Nucleus accumbens (tissue), 56 donors: ENCODE results near the gene RCOR1.

Experiments
- DNase-seq, 56 donors: peaks; one replicate each; lab custom pipeline; 2025; lab: John Stamatoyannopoulos, UW

RCOR1 gene

DNA sequence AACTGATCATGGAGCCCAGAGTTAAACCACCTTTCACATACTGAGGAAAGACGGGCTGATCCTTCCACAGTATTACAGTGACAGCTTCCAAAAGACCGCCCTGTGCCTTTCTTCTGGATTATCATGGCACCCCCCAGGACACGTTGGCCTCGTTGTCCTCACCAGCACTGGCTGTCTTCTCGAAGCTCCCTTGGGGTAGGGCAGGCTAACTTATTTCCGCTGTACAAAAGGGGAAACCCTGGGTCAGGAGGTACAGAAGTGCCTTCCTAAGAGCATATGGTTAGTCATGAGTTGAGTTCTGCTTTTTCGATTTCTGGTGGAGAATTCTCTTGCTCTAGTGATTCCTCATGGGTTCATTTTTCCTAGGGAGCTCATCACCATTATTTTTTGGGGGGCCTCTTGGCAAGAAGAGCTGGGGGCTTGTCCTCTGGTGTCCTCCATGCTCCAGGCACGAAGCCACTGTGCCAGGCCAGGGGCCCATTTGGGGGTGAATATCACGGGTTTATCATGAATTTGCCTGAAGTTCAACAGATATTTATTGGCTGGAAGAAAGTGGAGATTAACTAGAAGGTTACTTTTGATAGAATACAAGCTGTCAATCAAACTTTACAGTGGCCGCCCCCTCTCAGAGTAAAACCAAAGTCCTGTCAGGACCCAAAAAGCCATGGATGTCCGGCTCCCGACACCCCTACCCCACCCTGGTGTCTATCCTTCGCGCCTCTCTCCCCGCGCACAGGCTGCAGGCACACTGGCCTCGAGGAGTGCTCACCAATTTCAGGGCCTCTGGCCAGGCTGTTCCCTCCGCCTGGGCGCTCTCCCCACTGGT, 176.0 kb downstream of the RCOR1 start:
- DNase-seq: no peak

DNA sequence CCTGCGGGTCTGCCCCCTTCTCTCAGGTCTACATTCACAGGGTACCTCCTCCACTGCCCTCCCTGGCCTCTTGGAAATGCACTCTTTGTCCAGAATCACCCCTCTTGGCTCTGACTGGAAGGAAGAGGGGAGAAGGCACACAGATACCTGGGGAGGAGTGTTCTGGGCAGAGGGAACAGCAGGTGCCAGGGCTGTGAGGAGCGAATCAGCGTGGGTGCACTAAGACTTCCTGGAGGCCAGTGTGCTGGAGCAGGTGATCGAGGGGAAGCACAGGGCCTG, 176.5 kb downstream of the RCOR1 start:
- no peak for DNase-seq

DNA sequence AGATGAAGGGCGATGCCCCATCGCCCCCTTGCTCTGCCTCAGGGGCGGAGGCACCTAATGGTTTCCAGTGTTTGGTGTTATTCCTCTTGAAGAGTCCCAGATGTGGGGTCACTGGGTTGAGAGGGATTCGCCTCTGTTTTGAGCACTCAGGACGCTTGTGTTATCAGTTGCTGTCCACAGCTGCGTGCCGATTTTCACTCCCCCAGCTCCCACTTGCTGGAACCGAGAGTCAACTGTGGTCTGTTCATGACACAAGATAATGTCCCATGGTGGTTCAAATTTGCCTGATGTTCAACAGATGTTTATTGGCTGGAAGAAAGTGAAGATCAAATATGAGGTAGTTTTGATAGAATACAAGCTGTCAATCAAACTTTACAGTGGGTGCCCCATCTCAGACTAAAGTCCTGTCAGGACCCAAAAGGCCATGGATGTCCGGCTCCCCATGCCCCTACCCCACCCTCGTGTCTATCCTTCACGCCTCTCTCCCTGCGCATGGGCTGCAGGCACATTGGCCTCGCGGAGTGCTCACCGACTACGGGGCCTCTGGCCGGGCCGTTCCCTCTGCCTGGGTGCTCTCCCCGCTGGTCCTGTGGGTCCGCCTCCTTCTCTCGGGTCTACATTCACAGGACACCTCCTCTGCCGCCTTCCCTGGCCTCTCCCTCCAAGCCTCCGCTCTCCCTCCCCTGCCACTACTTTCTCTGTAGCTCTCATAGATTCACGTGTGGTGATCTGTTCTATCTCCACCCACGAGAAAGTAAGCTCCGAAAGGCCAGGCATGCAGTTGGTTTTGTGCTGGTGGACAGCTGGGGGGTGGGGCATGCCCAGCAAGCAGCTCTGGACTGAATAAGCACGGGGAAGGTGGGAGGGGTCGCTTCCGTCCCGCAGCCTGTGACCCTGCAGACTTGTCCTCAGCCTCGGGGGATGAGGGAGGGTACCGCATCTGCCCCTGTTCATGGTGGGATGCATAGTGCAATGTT, 178.0 kb downstream of the RCOR1 start:
- no peak for DNase-seq

DNA sequence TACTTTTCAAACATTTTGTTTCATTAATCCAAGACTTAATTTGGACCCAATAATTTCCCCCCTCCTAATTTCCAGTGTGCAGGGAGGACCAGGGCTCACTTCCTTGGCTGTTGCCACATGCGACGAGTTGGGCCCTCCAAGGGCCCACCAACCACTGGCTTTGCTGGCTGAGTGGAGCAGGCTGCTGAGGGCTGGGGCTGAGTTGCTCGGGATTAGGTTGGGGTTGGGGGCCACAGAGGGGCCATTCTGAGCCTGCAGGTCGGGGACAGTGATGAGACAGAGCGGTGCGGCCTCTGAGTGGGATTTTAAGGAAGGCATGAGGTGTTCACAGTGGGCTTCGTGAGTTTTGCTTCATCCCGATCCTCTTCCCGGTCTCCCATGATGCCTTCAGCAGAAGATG, 178.7 kb downstream of the RCOR1 start:
- DNase-seq: no peak

DNA sequence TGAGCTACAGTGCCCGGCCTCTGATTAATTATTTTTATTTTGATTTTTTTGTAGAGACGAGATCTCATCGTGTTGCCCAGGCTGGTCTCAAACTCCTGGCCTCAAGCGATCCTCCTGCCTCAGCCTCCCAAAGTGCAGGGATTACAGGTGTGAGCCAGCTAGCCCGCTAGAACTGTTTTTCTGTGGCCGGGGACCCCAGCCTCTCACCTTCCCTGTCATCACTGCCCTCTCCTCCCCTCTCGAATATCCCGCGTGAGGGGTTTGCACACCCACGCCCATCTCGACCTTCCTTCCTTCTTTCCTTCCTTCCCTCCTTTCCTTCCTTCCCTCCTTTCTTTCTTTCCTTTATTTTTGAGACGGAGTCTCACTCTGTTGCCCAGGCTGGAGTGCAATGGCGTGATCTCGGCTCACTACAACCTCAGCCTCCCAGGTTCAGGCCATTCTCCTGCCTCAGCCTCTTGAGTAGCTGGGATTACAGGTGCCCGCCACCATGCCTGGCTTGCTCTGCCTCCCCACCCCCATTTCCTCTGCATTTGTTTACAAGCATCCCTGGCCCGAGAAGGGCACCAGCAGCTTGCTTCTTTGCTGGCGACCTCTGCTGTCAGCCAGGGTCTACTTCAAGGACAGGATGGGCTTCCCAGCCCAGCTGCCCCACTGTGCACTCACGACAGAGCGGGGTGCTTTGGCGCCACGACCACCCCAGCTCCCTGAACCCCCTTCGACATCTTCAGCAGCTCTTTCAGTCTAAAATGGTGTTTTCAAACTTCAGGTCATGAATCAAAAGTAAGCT, 180.5 kb downstream of the RCOR1 start:
- no peak for DNase-seq

DNA sequence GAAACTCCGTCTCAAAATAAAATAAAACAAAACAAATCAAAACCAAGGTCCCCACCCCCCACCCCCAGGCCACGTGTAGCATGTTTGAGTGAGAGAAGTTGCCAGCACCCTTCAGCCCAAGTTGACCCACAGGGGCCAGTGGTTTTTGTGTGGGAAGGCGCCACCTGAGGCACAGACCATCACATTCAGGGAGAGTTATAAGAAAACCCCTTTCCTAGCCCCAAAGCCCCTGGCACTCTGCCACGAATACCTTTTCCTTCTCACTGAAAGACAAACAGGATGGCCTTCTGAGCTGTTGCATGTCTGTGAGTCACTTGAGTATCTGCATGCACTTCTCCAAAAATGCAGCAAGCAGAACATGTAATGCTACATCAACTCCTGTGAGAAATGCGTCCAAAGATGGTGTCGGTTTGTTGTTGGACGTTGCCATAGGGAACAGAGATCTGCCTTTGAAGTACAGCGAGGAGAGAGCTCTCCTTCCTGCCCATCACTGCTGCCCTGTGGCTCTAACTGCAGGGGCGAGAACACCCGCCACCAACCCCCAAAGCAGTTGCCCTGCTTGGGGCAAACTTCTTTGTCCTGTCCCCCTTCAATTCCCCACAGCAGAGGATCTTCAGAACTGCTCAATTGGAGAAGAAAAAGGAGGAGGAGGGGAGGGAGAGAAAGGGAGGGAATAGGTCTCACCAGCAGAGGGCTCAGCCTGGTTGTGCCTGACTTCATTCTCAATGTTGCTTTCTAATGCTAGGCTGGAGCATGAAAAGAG, 182.1 kb downstream of the RCOR1 start:
- peak in 41 of 56 donors; percentile 18 to 78 (median 40) for DNase-seq

DNA sequence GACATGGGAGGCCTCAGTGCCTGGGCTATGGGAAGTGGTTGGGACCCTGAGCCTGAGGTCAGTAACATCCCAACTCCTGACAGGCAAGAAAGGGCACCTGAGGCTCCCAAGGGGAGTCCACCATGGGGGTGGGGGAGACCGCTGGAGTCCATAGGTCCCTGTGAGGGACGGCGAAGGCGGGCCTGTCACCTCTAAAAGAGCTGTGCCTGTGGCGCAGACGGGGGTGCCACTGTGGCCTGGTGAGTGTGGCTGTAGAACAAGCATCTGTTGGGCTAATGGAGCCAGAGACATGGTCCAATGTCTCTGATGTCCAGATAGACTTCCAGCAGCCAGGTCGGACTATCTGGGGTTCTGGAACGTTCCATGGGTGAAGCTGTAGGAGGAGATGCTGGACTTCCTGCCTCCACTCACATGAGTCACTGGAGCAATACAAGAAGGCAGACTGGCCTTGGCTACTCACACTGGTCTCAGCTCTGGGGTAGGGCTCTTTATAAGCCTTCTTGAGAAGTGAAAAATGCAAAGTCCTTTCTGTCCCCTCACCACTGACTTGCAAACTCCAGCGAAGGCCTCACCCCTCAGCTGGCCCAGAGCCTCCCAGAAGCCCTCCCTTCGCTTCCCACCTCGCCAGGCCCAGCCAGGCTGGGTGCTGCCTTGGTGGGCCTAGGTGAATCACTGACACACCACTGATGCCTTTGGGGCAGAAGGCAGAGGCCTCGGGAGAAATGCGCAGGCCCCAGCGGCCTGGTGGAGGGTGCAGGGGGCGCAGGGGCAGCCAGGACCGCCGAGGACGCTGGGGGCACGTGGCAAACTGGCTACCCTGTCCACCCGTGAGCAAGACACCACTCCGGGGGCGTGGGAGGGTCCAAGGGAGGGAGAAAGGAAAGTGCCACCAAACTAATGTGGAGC, 183.7 kb downstream of the RCOR1 start:
- DNase-seq: peak in 3 of 56 donors; percentile 26 to 44 (median 41)

DNA sequence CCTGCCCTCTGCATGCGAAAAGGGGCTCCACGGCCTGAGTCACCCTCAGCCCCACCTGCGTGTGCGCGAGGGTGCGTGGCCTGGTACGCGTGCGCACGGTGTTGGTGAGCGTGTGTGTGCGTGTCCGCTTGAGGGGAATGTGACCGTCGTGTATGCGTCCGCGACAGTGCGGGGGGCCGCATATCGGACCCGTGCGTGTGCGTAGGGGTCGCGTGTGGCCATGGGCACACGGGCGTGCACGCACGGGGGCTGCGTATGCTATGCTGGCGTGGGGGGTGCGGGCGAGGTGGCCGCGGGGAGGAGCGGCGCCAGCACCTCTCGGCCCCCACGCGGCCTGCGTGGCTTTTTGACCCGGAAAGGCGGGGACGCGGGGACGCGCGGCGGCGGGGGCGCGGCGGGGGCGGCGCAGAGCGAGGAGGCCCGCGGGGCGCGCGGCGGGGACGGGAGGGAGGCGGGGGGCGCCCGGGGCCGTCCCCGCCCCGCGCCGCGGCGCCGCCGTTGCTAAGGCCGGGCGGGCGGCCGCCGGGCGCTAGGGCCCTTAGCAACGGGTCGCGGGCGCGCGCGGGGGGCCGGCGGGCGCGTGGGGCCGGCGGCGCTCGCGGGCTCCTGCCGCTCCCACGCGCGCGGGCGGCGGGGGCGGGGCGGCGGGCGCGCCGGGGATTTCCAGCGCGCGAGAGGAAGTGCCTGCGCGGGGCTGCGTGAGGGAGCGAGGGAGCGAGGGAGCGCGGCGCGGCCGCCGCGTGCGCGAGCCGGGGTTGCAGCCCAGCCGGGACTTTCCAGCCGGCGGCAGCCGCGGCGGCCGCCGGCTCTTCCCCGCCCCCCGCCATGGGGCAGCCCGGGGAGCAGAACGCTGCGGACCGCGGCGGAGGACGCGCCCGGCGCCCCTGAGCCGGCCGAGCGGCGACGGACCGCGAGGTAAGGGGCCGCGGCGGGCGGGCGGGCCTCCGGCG, 184.6 kb downstream of the RCOR1 start, which contains the start of gene TRAF3:
TSS of gene TRAF3 (plus strand) at position 689 of the 950 bp plus-strand sequence. CDS start 92,753 bp downstream, outside the sequence.
- DNase-seq: peak in 37 of 56 donors; percentile 12 to 82 (median 47)

DNA sequence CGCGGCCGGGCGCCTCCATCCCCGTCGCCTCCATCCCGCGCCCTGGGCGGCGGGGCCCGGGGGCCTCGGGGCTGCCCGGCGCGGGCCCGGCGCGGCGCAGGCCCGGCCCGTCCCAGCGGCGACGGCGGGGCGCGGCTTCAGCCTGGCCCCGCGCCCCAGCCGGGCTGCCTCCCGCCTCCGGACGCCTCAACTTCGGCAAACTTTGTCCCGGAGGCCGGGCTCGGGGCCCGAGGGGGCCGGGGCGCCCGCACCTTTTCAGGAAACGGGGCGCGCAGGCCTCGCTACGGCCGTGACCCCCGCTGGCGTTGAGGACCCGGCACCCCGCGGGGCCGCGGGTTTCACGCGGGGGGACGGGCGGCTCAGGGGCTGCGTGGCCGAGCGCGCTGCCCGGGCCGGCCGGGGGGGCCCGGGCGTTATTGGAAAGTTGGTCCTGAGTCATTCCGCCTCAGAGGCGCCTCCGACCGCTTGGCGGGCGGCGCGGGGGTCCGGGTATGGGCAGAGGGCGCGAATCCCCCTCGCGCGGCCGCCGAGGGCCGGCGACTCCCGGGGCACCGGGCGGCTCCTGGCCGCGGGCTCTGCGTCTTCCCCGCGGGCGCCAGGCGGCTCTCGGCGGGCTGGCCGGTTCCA, 185.4 kb downstream of the RCOR1 start:
- peak in 2 of 56 donors; percentile 27 to 49 for DNase-seq

DNA sequence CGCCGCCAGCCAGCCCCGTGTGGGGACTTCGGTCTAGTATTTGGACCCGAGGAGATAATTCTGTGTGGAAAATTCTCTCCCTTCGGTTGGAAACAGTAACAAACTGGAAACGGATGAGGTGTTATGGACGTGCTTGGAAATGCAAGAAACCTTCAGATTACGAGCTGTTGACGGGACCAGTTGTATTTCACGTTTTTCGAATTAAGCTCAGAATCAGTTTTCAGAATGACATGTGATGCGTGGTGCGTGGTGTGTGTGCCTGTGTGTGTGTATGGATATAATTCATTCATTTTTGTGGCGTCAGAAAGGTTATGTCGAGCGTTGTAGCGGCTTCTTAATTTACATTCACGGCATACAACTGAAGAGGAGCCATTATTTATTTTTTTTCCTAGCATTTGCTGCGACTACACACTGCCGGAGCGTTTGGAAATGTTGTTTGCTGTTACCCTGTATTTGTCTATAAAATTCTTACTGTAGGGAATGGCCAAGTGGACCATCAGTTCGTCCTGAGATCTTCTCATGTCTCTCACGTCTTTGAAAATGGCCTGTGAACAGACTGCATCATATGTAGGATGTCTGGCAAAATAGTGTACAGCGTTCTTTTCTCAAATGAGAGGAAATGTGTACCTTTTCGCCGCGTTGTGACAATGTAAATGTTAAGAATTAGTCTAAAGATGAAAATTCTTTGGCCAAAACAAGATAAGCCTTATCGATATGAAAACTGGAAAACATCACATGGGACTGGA, 186.1 kb downstream of the RCOR1 start:
- DNase-seq: peak in 3 of 56 donors; percentile 13 to 33 (median 23)

DNA sequence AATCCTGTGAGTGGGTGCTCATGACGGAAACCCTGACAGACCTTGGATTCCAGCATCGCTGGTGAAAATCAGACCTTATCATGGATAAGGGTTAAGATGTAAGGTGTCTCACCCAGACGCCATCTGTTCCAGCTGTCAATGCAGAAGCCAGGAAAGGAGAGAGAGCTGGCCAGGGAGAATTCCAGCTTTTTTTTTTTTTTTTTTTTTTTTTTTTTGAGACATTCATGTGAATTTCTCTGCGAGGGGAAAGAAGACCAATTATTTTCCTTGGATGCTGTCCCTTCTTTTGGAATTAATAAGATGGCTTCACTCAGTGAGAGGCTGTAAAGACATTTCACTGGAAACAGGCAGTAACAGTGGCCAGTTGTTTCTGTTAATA, 186.6 kb downstream of the RCOR1 start:
- DNase-seq: no peak

DNA sequence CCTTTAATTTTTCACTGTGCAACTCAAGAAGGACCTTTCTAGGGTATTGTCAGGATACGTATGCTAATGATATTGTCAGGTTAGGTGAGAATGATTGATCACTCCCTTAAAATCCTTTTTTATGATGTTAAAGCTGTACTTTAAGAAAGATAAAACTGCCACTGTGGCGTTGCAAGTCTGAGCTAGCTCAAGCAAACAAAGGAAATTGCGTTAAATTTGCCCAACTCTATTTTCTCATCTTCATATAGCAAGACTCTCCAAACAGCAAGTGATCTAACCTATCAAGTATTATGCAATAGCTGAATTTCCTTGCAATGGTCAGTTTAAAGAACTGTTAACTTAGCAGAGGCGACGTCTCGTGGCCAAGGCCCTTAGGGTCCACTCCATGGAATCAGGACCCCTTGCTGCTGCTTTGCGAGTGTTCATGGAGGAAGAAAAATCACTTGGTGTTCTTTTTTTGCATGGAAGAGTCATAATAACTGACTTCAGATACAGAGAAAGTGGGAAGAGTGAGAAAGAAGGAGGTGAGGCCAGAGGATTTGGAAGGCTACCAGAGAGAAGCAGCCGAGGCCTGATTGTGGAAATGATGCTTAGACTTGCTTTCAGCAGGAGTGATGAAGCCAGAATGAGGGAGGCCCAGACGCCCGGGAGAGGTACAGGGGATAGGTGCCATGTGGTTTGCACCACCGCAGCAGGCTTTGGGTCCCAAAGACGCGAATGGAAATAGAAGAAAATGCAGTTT, 187.3 kb downstream of the RCOR1 start:
- DNase-seq: peak in 2 of 56 donors; percentile 12 to 32
